Measurements from ENCODE around the gene GRB7. TPM values are rescaled to one million over a fixed set of nuclear protein-coding genes. Genes with fewer than 3 reads are reported as not detected.
"Not testable (repeated sequence)": the region's sequence is repeated elsewhere in the genome, so short reads cannot be mapped to it uniquely, and the experiment has no call there.

Gene GRB7
- total RNA-seq, 4 donors from 2014 or later, result 0.51 to 14.3 (median 5.6) TPM

DNA sequence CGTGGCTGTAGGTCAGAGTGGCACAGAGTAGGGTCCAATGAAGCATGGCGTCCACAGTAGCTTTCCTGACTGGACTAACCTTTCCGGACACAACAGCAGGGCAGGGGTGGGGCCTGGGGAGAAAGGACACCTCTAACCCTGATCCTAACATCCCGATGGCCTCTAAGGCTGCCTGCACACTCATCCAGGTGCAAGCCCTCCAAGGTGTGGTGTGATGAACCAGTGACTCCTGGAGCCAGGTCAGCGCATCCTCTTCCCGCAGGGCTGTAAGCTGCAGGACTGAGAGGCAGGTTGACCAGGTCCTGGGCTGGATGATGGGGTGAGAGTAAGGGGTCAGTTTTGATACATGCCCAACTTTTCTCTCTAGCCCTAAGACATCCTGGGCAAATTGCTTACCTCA lies 41.0 kb upstream of the GRB7 start:
- Histone ChIP-seq H3K27ac (no peak overlapping the region), H3K4me1 (no peaks in the 10 kb centered on the region), H3K36me3 (no peaks in the 10 kb centered on the region), H3K4me3 (no peak overlapping the region), H3K27me3 (no peaks in the 10 kb centered on the region), H3K9me3 (no peaks in the 10 kb centered on the region)
- TF ChIP-seq CTCF (IDR thresholded peaks at IDR 0.05), result no peak
- no peak for TF ChIP-seq POLR2A (IDR thresholded peaks at IDR 0.05)
- intact Hi-C loops (cut with DNase I; ENCODE audit: low total_unique reads), result no loop called here
- no peak for DNase-seq

DNA sequence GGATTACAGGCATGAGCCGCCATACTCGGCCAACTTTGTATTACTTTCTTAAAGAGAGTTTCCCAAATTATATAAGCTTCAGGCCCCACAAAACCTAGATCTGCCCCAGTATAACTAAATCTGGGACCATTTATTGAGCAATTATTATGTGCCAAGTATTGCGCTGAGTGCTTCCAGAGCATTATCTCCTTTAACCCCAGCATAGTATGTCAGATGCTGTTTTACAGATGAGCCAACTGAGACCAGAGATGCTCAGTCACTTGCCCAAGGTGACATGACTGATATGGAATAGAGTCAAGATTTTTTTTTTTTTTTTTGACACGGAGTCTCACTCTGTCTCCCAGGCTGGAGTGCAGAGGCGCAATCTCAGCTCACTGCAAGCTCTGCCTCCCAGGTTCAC lies 39.8 kb upstream of the GRB7 start:
- no peak overlapping the region for H3K27ac ChIP-seq
- no peaks in the 10 kb centered on the region for H3K36me3 ChIP-seq
- TF ChIP-seq POLR2A (IDR thresholded peaks at IDR 0.05) (no peak), CTCF (IDR thresholded peaks at IDR 0.05) (no peak)
- intact Hi-C loops (cut with DNase I; ENCODE audit: low total_unique reads), result no loop called here
- H3K9me3 ChIP-seq, result no peaks in the 10 kb centered on the region
- H3K27me3 ChIP-seq, result no peaks in the 10 kb centered on the region
- no peak overlapping the region for H3K4me3 ChIP-seq
- H3K4me1 ChIP-seq, result no peaks in the 10 kb centered on the region
- DNase-seq, result no peak

DNA sequence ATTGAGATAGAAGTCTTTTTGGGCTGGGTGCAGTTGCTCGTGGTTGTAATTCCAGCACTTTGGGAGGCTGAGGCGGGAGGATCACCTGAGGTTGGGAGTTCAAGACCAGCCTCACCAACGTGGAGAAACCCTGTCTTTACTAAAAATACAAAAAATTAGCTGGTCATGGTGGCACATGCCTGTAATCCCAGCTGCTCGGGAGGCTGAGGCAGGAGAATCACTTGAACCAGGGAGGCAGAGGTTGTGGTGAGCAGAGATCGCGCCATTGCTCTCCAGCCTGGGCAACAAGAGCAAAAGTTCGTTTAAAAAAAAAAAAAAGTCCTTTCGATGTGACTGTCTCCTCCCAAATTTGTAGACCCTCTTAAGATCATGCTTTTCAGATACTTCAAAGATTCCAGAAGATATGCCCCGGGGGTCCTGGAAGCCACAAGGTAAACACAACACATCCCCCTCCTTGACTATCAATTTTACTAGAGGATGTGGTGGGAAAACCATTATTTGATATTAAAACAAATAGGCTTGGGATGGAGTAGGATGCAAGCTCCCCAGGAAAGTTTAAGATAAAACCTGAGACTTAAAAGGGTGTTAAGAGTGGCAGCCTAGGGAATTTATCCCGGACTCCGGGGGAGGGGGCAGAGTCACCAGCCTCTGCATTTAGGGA lies 38.5 kb upstream of the GRB7 start:
- Histone ChIP-seq H3K4me3 (peak overlapping the region; percentile 61 to 86), H3K27ac (peak overlapping the region; percentile 75 to 81)
- H3K4me1 ChIP-seq; DNase-seq; H3K9me3 ChIP-seq; H3K27me3 ChIP-seq; intact Hi-C loops (cut with DNase I; ENCODE audit: low total_unique reads); H3K36me3 ChIP-seq: not testable (repeated sequence)

- Histone ChIP-seq H3K4me1 (no peaks in the 10 kb centered on the region), H3K27ac (peak within 1 kb of the TSS; percentile 75 to 81), H3K36me3 (no peaks in the 10 kb centered on the region), H3K27me3 (no peaks in the 10 kb centered on the region), H3K9me3 (no peaks in the 10 kb centered on the region), H3K4me3 (peak within 1 kb of the TSS; percentile 61 to 86)
- no peak for TF ChIP-seq CTCF (IDR thresholded peaks at IDR 0.05)
- peak; percentile 17 to 55 for TF ChIP-seq POLR2A (IDR thresholded peaks at IDR 0.05)
- intact Hi-C loops (cut with DNase I; ENCODE audit: low total_unique reads), result no loop called here
- DNase-seq, result peak; percentile 72 to 75
These were observed 38.0 kb upstream of the GRB7 start, which contains the start of gene ERBB2 for GRCh38 chr17:39699818-39700147. ERBB2 (plus strand) TSS chr17:39700064; CDS start chr17:39700239, 175 bp downstream.

DNA sequence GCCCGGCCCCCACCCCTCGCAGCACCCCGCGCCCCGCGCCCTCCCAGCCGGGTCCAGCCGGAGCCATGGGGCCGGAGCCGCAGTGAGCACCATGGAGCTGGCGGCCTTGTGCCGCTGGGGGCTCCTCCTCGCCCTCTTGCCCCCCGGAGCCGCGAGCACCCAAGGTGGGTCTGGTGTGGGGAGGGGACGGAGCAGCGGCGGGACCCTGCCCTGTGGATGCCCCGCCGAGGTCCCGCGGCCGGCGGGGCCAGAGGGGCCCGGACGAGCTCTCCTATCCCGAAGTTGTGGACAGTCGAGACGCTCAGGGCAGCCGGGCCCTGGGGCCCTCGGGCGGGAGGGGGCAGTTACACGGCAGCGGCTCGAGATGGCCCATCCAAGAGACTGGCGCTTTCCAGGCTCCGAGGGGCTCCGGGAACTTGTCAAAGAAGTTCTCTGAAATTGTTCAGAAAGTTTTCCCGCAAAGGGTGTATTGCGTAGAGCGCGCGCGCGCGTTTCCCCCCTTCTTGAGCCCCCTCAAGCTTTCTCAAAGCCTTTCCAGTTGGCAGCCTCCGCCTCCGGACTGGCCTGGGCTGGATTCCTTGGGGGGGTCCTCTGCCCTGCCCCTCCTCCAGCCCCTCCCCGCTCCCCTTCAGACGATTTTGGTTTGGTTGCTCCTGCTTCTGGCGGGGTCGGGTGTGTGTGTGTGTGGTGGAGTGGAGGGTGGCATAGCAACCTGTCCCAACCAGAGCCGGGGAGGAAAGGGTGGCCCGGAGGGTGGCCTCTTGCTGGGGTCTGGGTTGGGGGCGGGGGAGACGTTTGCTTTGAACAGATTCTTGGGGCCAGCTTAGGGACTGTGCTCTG lies 37.4 kb upstream of the GRB7 start:
- DNase-seq, result peak in 1 of 2 donors; percentile 34
- H3K4me1 ChIP-seq, result no peaks in the 10 kb centered on the region
- TF ChIP-seq CTCF (IDR thresholded peaks at IDR 0.05), result no peak
- TF ChIP-seq POLR2A (IDR thresholded peaks at IDR 0.05), result no peak

More for the DNA sequence above, 37.4 kb upstream of the GRB7 start:
- Histone ChIP-seq H3K9me3 (no peaks in the 10 kb centered on the region), H3K27me3 (no peaks in the 10 kb centered on the region), H3K36me3 (no peaks in the 10 kb centered on the region), H3K4me3 (peak overlapping the region; percentile 61 to 86), H3K27ac (peak overlapping the region; percentile 75 to 81)
- intact Hi-C loops (cut with DNase I; ENCODE audit: low total_unique reads), result no loop called here

Measured in uterus (tissue), 4 donors.